Measurements from ENCODE around the gene GAB4. TPM values are rescaled to one million over a fixed set of nuclear protein-coding genes. Genes with fewer than 3 reads are reported as not detected.

The GAB4 gene
- total and polyA plus RNA-seq, 12 donors, result not detected

- H3K27me3 ChIP-seq, result peaks cover 0 to 66% (median 31%) of the 10 kb centered on the region in 7 donors
- H3K4me3 ChIP-seq, result no peak overlapping the region
- DNase-seq (no peak), ATAC-seq (no peak)
- H3K9me3 ChIP-seq, result no peaks in the 10 kb centered on the region
- TF ChIP-seq CTCF (IDR thresholded peaks at IDR 0.05), result no peak
- H3K27ac ChIP-seq, result no peak overlapping the region
- WGBS, 2 donors, result 90 to 93% methylated on average over 2 of the region's 2 CpGs
- H3K36me3 ChIP-seq, result no peaks in the 10 kb centered on the region
- no peaks in the 10 kb centered on the region for H3K4me1 ChIP-seq
- intact Hi-C loops (cut with DNase I), result no loop called here
These were observed 34.3 kb downstream of the GAB4 start for GRCh38 chr22:16973591-16974297.

GRCh38 chr22:16972311-16972710 is 35.7 kb downstream of the GAB4 start:
- H3K27me3 ChIP-seq, result peaks cover 0 to 73% (median 32%) of the 10 kb centered on the region in 7 donors
- H3K27ac ChIP-seq, result no peak overlapping the region
- intact Hi-C loops (cut with DNase I), result no loop called here
- ATAC-seq (no peak), DNase-seq (no peak)
- H3K9me3 ChIP-seq, result no peaks in the 10 kb centered on the region
- no peak overlapping the region for H3K4me3 ChIP-seq
- WGBS, 2 donors, result 89 to 91% methylated on average over 4 of the region's 4 CpGs
- TF ChIP-seq CTCF (IDR thresholded peaks at IDR 0.05), result no peak
- H3K4me1 ChIP-seq, result no peaks in the 10 kb centered on the region
- H3K36me3 ChIP-seq, result no peaks in the 10 kb centered on the region

GRCh38 chr22:16970446-16970845 is 37.6 kb downstream of the GAB4 start:
- no peak overlapping the region for H3K4me3 ChIP-seq
- H3K4me1 ChIP-seq, result no peaks in the 10 kb centered on the region
- WGBS, 2 donors, result 56 to 65% methylated on average over 4 of the region's 4 CpGs
- no peak overlapping the region for H3K27ac ChIP-seq
- intact Hi-C loops (cut with DNase I), result loop anchor here in 1 of 10 donors (2.0 kb wide), 1 partner anchor 32 kb away; no protein-coding TSS in a partner anchor
- H3K36me3 ChIP-seq, result no peaks in the 10 kb centered on the region
- H3K9me3 ChIP-seq, result no peaks in the 10 kb centered on the region
- peaks cover 0 to 65% (median 32%) of the 10 kb centered on the region in 7 donors for H3K27me3 ChIP-seq
- DNase-seq (no peak), ATAC-seq (no peak)
- no peak for TF ChIP-seq CTCF (IDR thresholded peaks at IDR 0.05)

- no peak overlapping the region for H3K4me3 ChIP-seq
- 67 to 76% methylated on average over 8 of the region's 8 CpGs for WGBS, 2 donors
- no peak for TF ChIP-seq CTCF (IDR thresholded peaks at IDR 0.05)
- intact Hi-C loops (cut with DNase I), result loop anchor here in 1 of 10 donors (2.0 kb wide), 1 partner anchor 33 kb away; no protein-coding TSS in a partner anchor
- H3K27me3 ChIP-seq, result peaks cover 0 to 57% (median 32%) of the 10 kb centered on the region in 7 donors
- DNase-seq (no peak), ATAC-seq (no peak)
- H3K36me3 ChIP-seq, result no peaks in the 10 kb centered on the region
- no peaks in the 10 kb centered on the region for H3K9me3 ChIP-seq
- no peak overlapping the region for H3K27ac ChIP-seq
- no peaks in the 10 kb centered on the region for H3K4me1 ChIP-seq
These were observed 38.3 kb downstream of the GAB4 start for GRCh38 chr22:16969508-16970327.
